Measurements from ENCODE around the gene EBF3. TPM values are rescaled to one million over a fixed set of nuclear protein-coding genes. Genes with fewer than 3 reads are reported as not detected.

EBF3 gene
- total and polyA plus RNA-seq, 2 donors (not counting 3 experiments of a cell fraction or from before 2014, with no cell fraction given) = 0.92 to 2.7 TPM

GRCh38 chr10:129949891-129950291, 14.2 kb downstream of the EBF3 start:
- no peak for TF ChIP-seq CTCF (IDR thresholded peaks at IDR 0.05; ENCODE audit: extremely low read depth in 1 of 2, insufficient read depth in 1 of 2, low read depth in 1 of 2, low read length in 2 of 2)
- TF ChIP-seq POLR2AphosphoS5 (IDR thresholded peaks at IDR 0.05; ENCODE audit: insufficient read depth, low read depth, low read length) = no peak
- no peak for TF ChIP-seq MAX (IDR thresholded peaks at IDR 0.05; ENCODE audit: insufficient read depth, insufficient read length)
- TF ChIP-seq EZH2 (IDR thresholded peaks at IDR 0.05; ENCODE audit: borderline replicate concordance, low read depth, low read length, severe bottlenecking) = no peak
- no peak for TF ChIP-seq JUN (IDR thresholded peaks at IDR 0.05; ENCODE audit: borderline replicate concordance, insufficient read depth, insufficient read length, low read depth)
- TF ChIP-seq POLR2A (IDR thresholded peaks at IDR 0.05; ENCODE audit: low read depth, low read length) = no peak
- no peak for TF ChIP-seq GATA2 (IDR thresholded peaks at IDR 0.05; ENCODE audit: insufficient read depth, insufficient read length, low read depth, low read length)
- TF ChIP-seq FOS (IDR thresholded peaks at IDR 0.05; ENCODE audit: borderline replicate concordance, insufficient read depth, low read length) = no peak
- TF ChIP-seq MYC (IDR thresholded peaks at IDR 0.05; ENCODE audit: low read depth, low read length) = no peak
- H3K4me3 ChIP-seq (replicated peaks in 1 of 3; ENCODE audit: insufficient read depth in 1 of 3, low read depth in 1 of 3, low read length in 3 of 3) = no peak overlapping the region
- no peaks in the 10 kb centered on the region for H3K27me3 ChIP-seq (ENCODE audit: control insufficient read depth in 2 of 2, insufficient read depth in 2 of 2, low read length in 2 of 2)
- no peaks in the 10 kb centered on the region for H3K9me1 ChIP-seq (replicated peaks; ENCODE audit: control insufficient read depth, extremely low read depth, insufficient read depth, low read length)
- no peaks in the 10 kb centered on the region for H3K79me2 ChIP-seq (ENCODE audit: control insufficient read depth, insufficient read depth, low read length)
- H3K9ac ChIP-seq (replicated peaks; ENCODE audit: extremely low read depth, insufficient read depth, low read length) = no peak overlapping the region
- intact Hi-C loops (cut with micrococcal nuclease) = loop anchor here (1.0 kb wide), 1 partner anchor 9 kb away; no protein-coding TSS in a partner anchor
- dilution Hi-C loops (cut with MboI; ENCODE audit: extremely low pct_ligation_motif_present, low sequenced_read_pairs) = no loop called here
- no peaks in the 10 kb centered on the region for H4K20me1 ChIP-seq (replicated peaks; ENCODE audit: control insufficient read depth, extremely low read depth, insufficient read depth, low read length)
- no peaks in the 10 kb centered on the region for H3K9me3 ChIP-seq (replicated peaks; ENCODE audit: control insufficient read depth, insufficient read depth, low read length)
- FAIRE-seq (no peak), DNase-seq (ENCODE audit: low read depth, low spot score) (no peak)
- H3K4me2 ChIP-seq (ENCODE audit: insufficient read depth, low read length) = peak overlapping the region; percentile 21
- no TSS peak for BruUV-seq (replicated peaks)
- peak overlapping the region; percentile 20 for H3K27ac ChIP-seq (ENCODE audit: insufficient read depth, low read depth, low read length)
- H3K36me3 ChIP-seq (ENCODE audit: control insufficient read depth in 2 of 2, extremely low read depth in 1 of 2, insufficient read depth in 2 of 2, low read length in 2 of 2) = no peaks in the 10 kb centered on the region
- peaks cover 4% of the 10 kb centered on the region for H3K4me1 ChIP-seq (ENCODE audit: control insufficient read depth, extremely low read depth, insufficient read depth, low read length)
- POLR2A ChIA-PET = no interaction called here
- CTCF ChIA-PET = no interaction called here
- no peak overlapping the region for H2AFZ ChIP-seq (ENCODE audit: low read depth, low read length)
